AG04450 (cell line): ENCODE measurements around the gene MOGAT3. TPM values are rescaled to one million over a fixed set of nuclear protein-coding genes. Genes with fewer than 3 reads are reported as not detected.

Experiments used
- CTCF ChIA-PET: fragments of 300-600, 350-600 bp; formaldehyde crosslinking; extraction: SDS; loops from one replicate; lab custom pipeline; 2022; ENCODE audit warnings: antibody characterized with exemption, inconsistent platforms; lab: Charles Lee
- POLR2A ChIA-PET: fragments of 350-600 bp; formaldehyde crosslinking; extraction: SDS; loops from one replicate; lab custom pipeline; 2021; ENCODE audit warnings: antibody characterized with exemption, inconsistent platforms; lab: Yijun Ruan, JAX
- DNase-seq: peaks from one replicate; pipeline ENCODE4 v3.0.0-alpha.2; 2011; ENCODE audit warnings: low read depth, low spot score
- H3K27ac ChIP-seq: one replicate; pipeline ENCODE4 v1.5.1; 2012; ENCODE audit warnings: low read depth, low read length, control low read depth
- H3K27me3 ChIP-seq: one replicate; pipeline ENCODE4 v1.6.0; 2012; ENCODE audit warnings: low read length; ENCODE audit not compliant: control insufficient read depth, insufficient read depth
- H3K4me3 ChIP-seq: 2 replicates; pipeline ENCODE4 v1.5.1; 2011; ENCODE audit warnings: mild to moderate bottlenecking, low read depth, low read length, control low read depth
- H3K9me3 ChIP-seq: 2 replicates; pipeline ENCODE4 v1.5.1; 2012; ENCODE audit warnings: low read length; ENCODE audit not compliant: control insufficient read depth, insufficient read depth
- CTCF ChIP-seq: IDR thresholded peaks from 2 replicates; pipeline ENCODE4 v1.5.1; 2011; ENCODE audit warnings: low read depth, low read length, control low read depth, inconsistent platforms
- polyA plus RNA-seq: library from polyadenylated mRNA; depleted of rRNA; stranded (reverse); fragments of >200 nt; gene quantifications from 2 replicates; pipeline ENCODE4 v1.2.3, GENCODE V29; 2011

MOGAT3 gene
- polyA plus RNA-seq, 1 experiment = not detected

DNA sequence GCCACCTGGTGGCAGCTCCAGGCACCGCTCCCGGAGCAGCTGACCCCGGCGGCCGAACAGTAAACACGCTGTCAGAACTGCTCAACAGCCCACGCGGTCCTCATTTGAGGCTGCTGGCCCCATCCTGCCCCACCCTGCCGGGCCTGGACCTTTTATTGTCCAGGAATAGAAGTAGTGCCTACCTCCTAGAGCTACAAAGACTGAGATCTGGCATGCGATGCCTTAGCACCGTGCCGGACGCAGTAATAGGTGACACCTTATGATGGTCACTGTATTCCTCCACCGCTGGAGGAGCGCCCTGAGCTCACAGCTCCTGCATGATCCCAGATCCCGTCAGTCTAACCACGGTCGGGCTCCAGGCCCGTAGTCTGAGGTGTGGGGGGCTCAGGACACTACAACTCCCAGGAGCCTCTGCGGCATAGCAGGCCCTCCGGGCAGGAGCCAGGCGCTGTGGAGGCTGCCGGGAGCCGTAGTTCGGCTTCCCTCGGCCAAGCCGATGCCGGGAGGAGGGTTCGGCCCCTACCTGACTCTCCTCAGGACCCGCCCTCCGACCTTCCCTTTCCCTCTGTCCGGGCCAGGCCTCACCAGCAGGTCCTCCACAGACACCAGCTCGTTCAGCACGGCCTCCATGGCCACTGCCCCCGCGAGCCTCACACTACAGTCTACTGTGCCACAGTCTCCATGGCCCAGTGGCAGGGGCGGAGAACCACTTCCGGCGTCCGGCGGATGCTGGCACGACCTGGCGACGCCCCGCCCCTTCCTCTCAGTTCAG, 43.7 kb upstream of the MOGAT3 start, which contains the start of gene FIS1:
TSS of gene FIS1 (minus strand) at position 707 of the 772 bp plus-strand sequence. CDS start at position 630, 77 bp downstream.
- H3K27me3 ChIP-seq = no peaks in the 10 kb centered on the region
- CTCF ChIA-PET = interaction anchor here (0.5 to 5.6 kb wide), 20 partner anchors 8 to 394 kb away, joined by 3 to 101 read pairs (median 6); partner anchors contain the start of genes PLOD3 and ZNHIT1
- peaks cover 5% of the 10 kb centered on the region; the same call in 1 of the 2 replicates for H3K9me3 ChIP-seq
- H3K27ac ChIP-seq = peak within 1 kb of the TSS; percentile 92
- peak within 1 kb of the TSS; percentile 98 for H3K4me3 ChIP-seq
- POLR2A ChIA-PET = interaction anchor here (0.7 to 1.3 kb wide), 3 partner anchors 21 to 101 kb away, joined by 3 to 16 read pairs (median 13); partner anchors contain the start of genes PLOD3 and ZNHIT1
- TF ChIP-seq CTCF = peak; percentile 87
- DNase-seq = peak; percentile 52

DNA sequence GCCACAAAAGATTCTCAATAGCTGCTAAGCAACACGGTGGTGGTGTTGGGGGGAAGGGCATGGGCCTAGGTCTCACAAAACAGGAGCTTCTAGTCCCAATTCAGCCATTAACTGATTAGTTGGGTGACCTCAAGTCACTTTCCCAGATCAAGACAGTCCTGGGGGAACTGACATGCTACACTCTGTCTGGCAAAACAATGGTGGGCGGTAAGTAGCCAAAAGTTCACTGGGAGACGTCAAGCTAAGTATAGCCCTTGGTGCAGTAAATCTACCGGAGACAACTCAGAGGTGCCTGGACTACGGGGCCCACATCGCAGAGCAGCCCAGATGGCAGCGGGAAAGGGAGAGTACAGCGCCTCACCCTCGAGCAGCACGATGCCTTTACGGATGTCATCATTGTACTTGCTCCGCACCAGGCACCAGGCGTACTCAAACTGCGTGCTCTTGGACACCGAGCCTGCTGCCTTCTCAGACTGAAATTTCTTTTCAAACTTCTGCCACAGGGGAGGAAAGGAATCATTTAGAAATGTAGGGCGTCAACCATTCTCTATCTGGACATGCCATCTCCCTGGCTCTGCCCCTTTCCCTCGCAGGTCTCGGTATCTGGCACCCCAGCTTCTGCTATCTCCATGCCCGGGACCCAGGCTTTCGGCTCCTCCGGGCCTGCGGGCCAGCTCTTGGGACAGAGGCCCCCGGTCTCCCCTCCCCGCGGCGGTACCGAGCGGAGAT, 43.0 kb upstream of the MOGAT3 start:
- DNase-seq = no peak
- Histone ChIP-seq H3K4me3 (peak overlapping the region; percentile 98), H3K9me3 (peaks cover 5% of the 10 kb centered on the region; the same call in 1 of the 2 replicates), H3K27ac (peak overlapping the region; percentile 92), H3K27me3 (no peaks in the 10 kb centered on the region)
- ChIA-PET POLR2A (interaction anchor here (0.7 to 1.3 kb wide), 3 partner anchors 20 to 100 kb away, joined by 3 to 16 read pairs (median 13); partner anchors contain the start of genes PLOD3 and ZNHIT1), CTCF (interaction anchor here (0.6 to 5.6 kb wide), 23 partner anchors 8 to 954 kb away, joined by 3 to 101 read pairs (median 5); partner anchors contain the start of genes PLOD3 and ZNHIT1)
- TF ChIP-seq CTCF = no peak

GRCh38 chr7:101241443-101242349, 40.9 kb upstream of the MOGAT3 start:
- no peak overlapping the region for H3K27ac ChIP-seq
- H3K9me3 ChIP-seq = peaks cover 5% of the 10 kb centered on the region; the same call in 1 of the 2 replicates
- ChIA-PET CTCF (interaction anchor here (0.6 to 5.6 kb wide), 4 partner anchors 23 to 412 kb away, joined by 3 to 101 read pairs (median 7); partner anchors contain the start of gene ZNHIT1), POLR2A (no interaction called here)
- no peak for DNase-seq
- H3K4me3 ChIP-seq = no peak overlapping the region
- no peak for TF ChIP-seq CTCF
- H3K27me3 ChIP-seq = no peaks in the 10 kb centered on the region

DNA sequence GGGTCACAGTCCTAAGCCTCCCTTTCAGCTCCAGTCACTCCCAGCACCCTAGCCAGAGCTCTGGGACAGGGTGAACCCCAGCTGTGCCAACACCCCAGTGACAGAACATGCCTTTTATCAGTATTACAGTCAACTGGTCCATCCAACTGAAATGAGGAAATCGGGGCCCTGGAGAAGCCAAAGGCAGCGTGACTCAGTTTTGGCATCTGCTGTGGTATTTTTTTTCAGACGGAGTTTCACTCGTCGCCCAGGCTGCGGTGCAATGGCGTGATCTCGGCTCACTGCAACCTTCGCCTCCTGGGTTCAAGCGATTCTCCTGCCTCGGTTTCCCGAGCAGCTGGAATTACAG, 40.2 kb upstream of the MOGAT3 start:
- H3K27me3 ChIP-seq = no peaks in the 10 kb centered on the region
- H3K4me3 ChIP-seq = no peak overlapping the region
- H3K9me3 ChIP-seq = peaks cover 5% of the 10 kb centered on the region; the same call in 1 of the 2 replicates
- TF ChIP-seq CTCF = no peak
- ChIA-PET CTCF (interaction anchor here (0.6 to 1.1 kb wide), 2 partner anchors 23 to 145 kb away, joined by 5 to 9 read pairs; partner anchors contain the start of gene ZNHIT1), POLR2A (no interaction called here)
- DNase-seq = no peak
- no peak overlapping the region for H3K27ac ChIP-seq
